Ishikawa (cell line): ENCODE results near the gene PRR16.

ENCODE experiments used
- CREB1 ChIP-seq: IDR thresholded peaks from 2 replicates; pipeline ENCODE4 v1.6.1; 2012; ENCODE audit warnings: low read depth
- TAF1 ChIP-seq: IDR thresholded peaks from 2 replicates; pipeline ENCODE4 v1.6.1; 2012; ENCODE audit warnings: low read depth, mild to moderate bottlenecking

- no peak for TF ChIP-seq TAF1
- no peak for TF ChIP-seq CREB1
These were observed 136.5 kb downstream of the PRR16 start for GRCh38 chr5:120600639-120601038.
